Head of caudate nucleus (tissue), 42 donors: ENCODE results near the gene AUTS2.
A peak's percentile ranks its signal among the peaks of the same experiment; 100 is the strongest.

Source experiments
- DNase-seq, 42 donors: peaks; one replicate each; pipeline versions ENCODE4 v3.0.0 to v3.0.0-alpha.2; 2020 to 2021; ENCODE audit warnings: mixed read lengths in 7 of 42
- intact Hi-C: fragments of 100-400 bp; cut with DNase I; formaldehyde crosslinking; loops from one replicate; pipeline ENCODE4 v1.15.0; 2022

Gene AUTS2

GRCh38 chr7:70618020-70618551 is 1019.8 kb downstream of the AUTS2 start:
- intact Hi-C loops, result no loop called here

DNA sequence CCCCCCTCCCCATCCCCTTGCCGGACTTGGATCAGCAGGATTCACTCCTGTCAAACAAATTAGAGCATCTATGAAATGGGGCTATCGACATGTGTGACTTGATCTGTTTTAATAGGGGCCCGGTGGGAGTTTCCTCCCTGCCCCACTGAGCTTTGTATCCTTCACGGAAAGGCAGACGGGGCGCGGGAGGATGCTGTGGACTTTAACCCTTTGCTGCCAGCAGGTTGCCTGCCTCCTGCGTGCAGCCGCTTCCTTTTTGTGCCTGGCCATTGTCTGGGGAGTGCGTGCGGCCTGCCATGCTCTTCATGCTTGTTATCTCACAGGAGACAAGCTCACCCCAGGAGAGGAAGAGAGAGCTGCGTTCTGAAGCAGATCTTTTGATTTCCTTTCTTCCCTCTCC is 1020.9 kb downstream of the AUTS2 start:
- DNase-seq, result no peak
- intact Hi-C loops, result no loop called here

More at GRCh38 chr7:70618020-70618551, 1019.8 kb downstream of the AUTS2 start:
- no peak for DNase-seq

- DNase-seq, result peak in 13 of 42 donors; percentile 19 to 71 (median 39)
- intact Hi-C loops, result no loop called here
Measured at GRCh38 chr7:70619659-70620058, 1021.4 kb downstream of the AUTS2 start.

DNA sequence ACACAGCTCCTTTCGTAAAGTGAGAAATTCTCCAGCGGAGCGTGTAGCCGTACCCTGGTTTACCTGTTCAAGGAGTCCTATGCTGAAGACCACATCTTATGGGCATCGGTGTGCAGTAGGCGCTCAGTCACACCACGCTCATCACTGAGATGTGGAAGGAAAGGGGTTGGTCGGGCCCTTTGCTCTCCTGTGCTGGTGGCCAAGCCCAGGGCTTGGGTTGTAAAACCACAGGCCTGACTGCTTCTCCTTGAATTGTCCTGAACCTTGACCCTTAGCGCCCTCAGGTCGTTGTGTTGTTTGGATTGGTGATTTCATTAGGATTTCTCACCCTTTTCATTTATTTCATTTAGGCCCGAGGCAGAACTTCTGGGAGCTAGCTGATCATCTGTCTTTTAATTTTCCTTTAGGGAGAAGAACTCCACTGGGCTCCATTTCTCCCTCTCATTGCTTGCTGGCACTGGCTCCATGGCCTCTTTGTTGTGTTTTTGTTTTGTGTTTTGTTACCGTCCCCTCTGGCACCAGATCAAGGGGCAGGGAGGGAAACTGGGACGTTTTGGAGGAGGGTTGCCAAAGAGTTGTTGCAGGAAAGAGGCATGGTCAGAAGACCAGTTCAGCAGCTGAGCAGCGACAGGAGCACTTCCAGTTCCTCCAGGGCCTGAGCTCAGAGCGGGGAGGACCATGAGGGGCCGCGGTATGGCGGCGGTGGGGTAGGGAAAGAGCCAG is 1022.2 kb downstream of the AUTS2 start:
- DNase-seq, result peak in 24 of 42 donors; percentile 14 to 77 (median 49)
- intact Hi-C loops, result no loop called here

- peak in 2 of 42 donors; percentile 23 to 54 for DNase-seq
- intact Hi-C loops, result no loop called here
Measured at GRCh38 chr7:70621954-70622600, 1023.8 kb downstream of the AUTS2 start.

DNA sequence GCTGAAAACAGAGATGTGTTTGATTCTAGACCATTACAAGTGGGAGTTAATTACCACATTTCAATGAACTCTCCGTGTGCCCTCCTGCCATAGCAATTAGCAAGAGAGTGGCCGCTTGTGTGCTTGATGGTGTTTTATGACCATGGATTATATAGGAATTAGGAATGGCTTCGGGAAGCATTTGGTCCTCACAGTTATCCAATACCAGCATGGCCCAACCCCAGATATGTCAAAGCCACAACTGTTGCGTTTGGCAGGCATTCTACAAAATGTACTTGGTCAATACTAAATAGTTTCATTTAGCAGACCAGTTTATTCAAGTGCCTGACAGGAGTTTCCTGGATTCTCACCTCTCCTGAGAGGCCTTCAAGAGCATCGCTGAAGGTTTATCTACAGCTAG is 1024.7 kb downstream of the AUTS2 start:
- DNase-seq, result no peak
- intact Hi-C loops, result no loop called here

DNA sequence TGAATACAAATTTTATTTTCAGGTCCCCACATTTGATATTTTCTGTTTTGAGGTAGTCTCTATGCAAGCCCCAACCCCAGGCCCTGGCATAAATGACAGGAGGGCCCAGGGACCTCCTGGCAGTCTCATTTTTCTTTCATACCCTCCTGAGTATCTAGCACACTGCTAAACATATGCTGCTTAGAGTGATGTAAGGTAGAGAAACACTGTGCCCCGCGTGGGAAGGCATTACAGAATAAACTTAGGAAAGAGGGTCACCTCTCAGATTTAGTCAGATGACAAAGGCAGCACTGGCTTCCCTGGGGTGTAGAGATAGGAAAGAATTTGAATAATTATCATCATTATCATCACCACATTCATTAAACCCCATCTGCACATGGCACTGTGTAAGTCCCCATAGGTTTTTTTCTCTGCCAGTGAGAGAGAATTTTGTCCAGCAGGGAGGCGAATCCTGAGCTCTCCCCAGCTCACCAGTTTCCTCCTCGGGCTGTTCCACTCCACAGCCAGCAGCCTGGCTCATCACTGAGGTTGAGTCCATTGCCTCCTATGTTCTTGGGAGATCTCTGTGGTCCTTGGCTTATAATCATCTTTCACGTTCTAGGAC is 1026.3 kb downstream of the AUTS2 start:
- no peak for DNase-seq
- intact Hi-C loops, result no loop called here

DNA sequence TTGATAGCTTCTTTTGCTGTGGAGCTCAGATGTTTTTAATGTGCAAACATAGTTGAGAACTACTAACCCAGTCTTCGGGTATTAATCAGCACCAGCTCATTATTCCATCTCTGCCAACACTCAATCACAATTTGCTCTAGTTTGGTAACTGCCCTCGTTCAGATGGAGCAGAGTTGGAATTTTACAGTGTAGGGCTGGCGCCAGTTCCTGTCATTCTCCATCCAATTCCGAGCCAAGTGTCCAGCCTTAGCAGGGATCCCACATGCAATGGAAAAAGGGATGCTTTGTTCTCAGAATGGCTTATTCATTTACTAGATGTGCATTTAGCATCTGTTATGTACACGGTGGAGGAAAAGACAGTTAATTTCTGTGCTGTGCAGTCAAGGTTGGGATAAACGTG is 1029.2 kb downstream of the AUTS2 start:
- intact Hi-C loops, result no loop called here
- peak in 3 of 42 donors; percentile 33 to 63 (median 39) for DNase-seq

- DNase-seq, result no peak
- intact Hi-C loops, result no loop called here
Measured at GRCh38 chr7:70630440-70630817, 1032.2 kb downstream of the AUTS2 start.

DNA sequence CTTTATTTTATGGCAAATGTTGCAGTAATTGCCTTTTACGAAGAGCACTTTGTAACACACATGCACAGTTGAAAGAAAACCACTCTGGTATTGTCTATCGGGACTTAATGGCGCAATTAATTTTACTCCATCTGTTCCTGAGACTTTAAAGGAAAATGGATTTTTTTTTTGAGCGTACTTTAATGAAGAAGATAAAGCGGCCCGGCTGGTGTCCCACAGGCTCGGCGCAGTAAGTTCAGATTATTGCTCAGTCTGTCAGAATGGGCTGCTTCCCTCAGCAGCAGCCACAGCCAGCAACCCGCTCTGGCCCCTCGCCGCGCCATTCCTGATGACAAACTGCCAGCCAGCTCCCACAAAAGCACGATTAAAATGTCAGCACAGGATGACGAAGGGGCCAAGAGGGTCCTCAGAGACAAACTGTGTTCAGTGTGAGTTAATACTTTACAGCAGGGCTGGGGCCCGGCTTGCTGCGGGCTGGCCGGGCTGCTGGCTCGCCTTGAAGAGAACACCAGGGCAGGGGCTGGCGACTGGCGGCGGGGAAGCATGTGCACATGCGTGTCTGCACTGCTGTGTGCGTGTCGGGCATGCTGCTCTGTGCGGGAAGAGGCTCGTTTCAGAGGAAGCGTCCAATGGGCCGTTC is 1032.7 kb downstream of the AUTS2 start:
- peak in 3 of 42 donors; percentile 16 to 61 (median 38) for DNase-seq
- intact Hi-C loops, result no loop called here

- no peak for DNase-seq
- intact Hi-C loops, result no loop called here
Measured at GRCh38 chr7:70631718-70632117, 1033.4 kb downstream of the AUTS2 start.

DNA sequence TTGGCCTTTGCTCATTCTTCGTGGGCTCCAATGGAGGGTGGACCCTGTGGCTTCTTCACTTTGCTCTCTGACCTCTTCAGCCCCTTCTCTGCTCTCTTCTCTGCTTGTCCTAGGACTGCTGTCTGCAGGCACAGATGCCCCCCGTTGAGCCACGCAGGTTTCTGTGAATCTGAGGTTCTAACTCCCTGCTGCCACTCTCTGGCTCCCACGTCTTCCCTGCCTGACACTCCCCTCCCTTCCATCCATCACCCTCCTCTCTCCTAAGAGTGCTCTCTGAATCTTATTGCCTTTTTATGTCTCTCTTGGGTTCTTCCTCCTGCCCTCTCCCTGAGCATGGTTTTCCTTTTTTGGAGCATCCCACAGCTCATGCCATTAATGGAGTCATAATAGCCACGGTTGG is 1034.1 kb downstream of the AUTS2 start:
- peak in 26 of 42 donors; percentile 24 to 85 (median 57) for DNase-seq
- intact Hi-C loops, result no loop called here

DNA sequence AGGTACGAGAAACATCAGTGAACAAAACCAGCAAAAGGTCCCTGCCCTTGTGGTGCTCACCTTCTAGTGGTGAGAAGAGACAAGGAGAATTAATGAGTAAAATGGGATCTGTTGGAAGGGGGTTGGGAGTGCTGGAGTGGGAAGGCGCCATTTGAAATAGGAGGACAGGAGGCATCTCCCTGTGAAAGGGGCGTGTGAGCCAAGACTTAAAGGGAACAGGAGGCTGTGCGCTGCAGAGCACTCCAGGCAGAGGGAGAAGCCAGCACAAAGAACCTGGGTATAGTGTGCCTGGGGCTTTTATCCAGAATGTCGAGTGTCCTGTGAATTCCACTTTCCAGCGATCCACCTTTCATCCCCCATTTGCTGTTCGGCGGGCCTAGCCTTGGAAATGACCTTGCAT is 1035.8 kb downstream of the AUTS2 start:
- intact Hi-C loops, result no loop called here
- DNase-seq, result no peak

DNA sequence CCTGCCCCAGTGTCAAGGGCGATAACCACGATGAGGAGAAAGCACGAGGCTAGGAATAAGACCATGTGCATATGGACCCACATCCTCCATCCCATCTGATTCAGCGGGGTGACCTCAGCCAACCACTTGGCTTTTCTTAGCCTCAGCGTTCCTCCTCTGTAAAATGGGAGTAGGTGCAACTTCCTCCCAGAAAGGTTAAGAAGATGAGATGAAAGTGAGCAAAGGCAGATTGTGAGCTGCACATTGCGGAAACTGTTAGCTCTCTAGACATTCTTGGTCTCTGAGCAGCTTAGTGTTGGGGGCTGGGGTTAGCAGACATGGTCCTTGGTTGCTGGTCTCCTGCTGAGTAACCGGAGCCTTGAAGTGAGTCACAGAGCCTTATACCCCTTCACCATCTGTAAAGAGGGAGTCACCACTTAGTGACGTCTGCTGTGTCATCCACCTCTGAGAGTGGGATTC is 1036.4 kb downstream of the AUTS2 start:
- intact Hi-C loops, result no loop called here
- DNase-seq, result no peak

GRCh38 chr7:70635633-70636032 is 1037.4 kb downstream of the AUTS2 start:
- no peak for DNase-seq
- intact Hi-C loops, result no loop called here

DNA sequence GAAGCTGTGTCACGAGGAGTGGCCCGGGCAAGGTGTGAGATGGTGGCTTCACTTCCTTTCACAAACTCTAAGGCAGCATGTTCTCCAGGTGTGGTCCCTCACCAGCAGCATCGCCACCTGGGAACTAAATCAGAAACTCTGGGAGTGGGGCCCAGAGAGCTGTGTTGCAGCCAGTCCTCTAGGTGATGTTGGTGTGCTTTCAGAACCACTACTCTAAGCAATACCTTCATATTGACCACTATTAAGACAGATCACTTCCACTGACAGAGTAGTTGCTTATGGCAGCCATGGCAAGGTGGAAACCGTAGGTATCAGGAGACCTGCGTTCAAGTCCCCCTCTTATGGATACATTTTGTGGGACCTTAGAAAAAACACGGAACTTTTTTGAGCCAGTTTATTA is 1037.9 kb downstream of the AUTS2 start:
- intact Hi-C loops, result no loop called here
- DNase-seq, result no peak

GRCh38 chr7:70637726-70638125 is 1039.5 kb downstream of the AUTS2 start:
- intact Hi-C loops, result no loop called here
- DNase-seq, result no peak

DNA sequence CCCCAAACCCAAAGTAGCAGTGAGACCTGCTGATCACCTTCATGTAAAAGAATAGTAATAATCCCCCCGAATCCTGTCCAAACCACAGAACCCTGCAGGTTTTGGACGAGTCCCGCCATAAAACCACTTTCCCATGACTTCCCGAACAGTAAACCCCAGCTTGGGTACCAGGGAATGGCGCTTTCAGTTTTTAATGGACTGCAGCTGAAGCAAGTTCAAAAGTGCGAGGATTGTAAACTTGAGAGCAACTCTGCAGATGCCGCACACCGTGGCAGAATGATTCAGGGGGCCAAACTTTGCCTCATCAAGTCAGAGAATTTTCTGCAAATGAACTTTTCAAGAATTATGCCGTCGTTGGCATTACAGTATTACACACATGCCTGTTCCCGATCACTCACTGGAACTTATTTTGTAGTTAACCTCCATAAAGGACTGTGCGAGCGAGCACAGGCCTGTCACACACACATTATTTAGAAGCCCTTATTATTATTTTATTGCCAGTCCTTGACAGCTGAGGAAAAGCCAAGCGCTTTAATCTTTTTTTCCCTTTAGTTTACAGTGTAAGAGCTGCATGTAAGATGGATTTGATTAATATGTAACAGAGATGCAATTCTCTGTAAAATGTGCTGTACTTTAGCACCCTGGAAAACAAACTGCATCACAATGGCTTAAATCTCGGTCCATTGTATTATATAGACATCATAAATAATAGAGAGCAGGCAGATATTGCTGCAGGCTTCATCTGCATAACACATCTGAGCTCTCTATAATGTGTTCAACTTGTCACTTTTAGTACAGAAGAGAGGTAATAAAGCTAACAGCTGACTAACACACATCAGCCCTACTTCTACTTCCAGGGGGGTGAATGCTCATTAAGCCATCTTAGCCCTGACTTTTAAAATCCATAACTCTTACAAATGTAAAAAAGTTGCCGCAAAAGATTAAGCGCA is 1040.2 kb downstream of the AUTS2 start:
- DNase-seq, result no peak
- intact Hi-C loops, result no loop called here
